Thyroid gland (tissue), 4 donors: ENCODE results near the gene MMP13.

Experiments used
- POLR2A ChIP-seq, 2 donors: fragments of 450-650 bp; IDR thresholded peaks; one replicate each; pipeline ENCODE4 v1.6.1; 2017; ENCODE audit warnings: antibody characterized with exemption in 2 of 2, mild to moderate bottlenecking in 2 of 2, moderate library complexity in 1 of 2
- TF ChIP-seq, protein P1 (sequence below), 6 experiments: fragments of 200-600 bp in 3 of 6; fragments of 450-650 bp in 3 of 6; sonication (generic) in 3 of 6; IDR thresholded peaks; one replicate each; pipeline ENCODE4 v1.5.1; 2016 to 2019; ENCODE audit warnings: antibody characterized with exemption in 6 of 6, mild to moderate bottlenecking in 2 of 6, inconsistent platforms in 1 of 6, moderate library complexity in 1 of 6

DNA sequence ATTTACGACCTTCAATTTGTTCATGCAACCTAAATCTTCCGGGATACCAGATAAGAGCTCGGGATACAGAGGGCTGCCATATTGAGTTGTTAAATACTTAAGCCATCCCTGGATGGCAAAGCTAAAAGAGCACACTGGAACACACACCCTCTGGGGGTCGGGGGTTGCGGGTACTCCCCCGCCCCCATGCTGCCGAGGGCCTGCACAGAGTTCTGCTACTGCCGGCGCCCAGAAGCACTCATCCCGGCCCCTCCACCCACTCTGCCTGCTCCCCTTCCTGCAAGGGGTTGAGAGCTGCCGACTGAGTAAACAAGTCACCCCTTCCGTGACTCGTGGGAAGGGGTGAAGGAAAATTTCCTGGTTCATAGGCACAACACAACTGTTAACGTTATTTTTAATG is 9.3 kb upstream of the MMP13 start:
- TF ChIP-seq, protein P1, sequence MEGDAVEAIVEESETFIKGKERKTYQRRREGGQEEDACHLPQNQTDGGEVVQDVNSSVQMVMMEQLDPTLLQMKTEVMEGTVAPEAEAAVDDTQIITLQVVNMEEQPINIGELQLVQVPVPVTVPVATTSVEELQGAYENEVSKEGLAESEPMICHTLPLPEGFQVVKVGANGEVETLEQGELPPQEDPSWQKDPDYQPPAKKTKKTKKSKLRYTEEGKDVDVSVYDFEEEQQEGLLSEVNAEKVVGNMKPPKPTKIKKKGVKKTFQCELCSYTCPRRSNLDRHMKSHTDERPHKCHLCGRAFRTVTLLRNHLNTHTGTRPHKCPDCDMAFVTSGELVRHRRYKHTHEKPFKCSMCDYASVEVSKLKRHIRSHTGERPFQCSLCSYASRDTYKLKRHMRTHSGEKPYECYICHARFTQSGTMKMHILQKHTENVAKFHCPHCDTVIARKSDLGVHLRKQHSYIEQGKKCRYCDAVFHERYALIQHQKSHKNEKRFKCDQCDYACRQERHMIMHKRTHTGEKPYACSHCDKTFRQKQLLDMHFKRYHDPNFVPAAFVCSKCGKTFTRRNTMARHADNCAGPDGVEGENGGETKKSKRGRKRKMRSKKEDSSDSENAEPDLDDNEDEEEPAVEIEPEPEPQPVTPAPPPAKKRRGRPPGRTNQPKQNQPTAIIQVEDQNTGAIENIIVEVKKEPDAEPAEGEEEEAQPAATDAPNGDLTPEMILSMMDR (IDR thresholded peaks at IDR 0.05) = no peak
- TF ChIP-seq POLR2A (IDR thresholded peaks at IDR 0.05) = no peak
